ENCODE measurements around the gene KRT25.

Gene KRT25

GRCh38 chr17:40755231-40755630 is at the start of gene KRT25:
Gene KRT25 (minus strand): TSS chr17:40755331. CDS start chr17:40755271, 60 bp downstream.
- TF ChIP-seq GATA3 (IDR thresholded peaks at IDR 0.05; ENCODE audit: low read depth, low read length) (no peak), GATA2 (IDR thresholded peaks at IDR 0.05; ENCODE audit: low read depth, low read length) (no peak)

DNA sequence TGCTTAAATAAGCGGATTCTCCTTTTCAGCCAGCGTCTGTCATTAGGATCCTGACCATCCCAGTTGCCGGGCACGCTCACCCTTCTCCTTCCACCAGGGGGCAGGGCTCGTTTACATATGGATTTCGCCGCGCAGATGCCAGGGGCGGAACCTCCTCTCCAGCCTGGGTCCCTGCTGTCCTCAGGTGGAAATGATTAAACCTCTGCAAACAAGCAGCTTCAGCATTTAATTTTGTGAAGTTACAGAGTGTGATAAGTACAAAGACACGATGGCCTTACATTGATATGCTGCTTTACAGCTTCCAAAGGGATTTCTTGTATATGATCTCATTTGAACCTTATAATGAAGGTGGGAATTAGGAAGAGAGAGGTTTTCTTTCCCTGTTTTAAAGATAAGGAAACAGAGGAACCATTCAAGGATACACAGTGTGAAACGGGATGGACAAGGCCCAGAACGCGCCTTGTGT is 48.5 kb upstream of the KRT25 start:
- TF ChIP-seq GATA3 (IDR thresholded peaks at IDR 0.05; ENCODE audit: low read depth, low read length) (no peak), GATA2 (IDR thresholded peaks at IDR 0.05; ENCODE audit: low read depth, low read length) (no peak)

- TF ChIP-seq GATA2 (IDR thresholded peaks at IDR 0.05; ENCODE audit: low read depth, low read length) (no peak), GATA3 (IDR thresholded peaks at IDR 0.05; ENCODE audit: low read depth, low read length) (no peak)
Observed at GRCh38 chr17:40801157-40801556, 46.0 kb upstream of the KRT25 start.

DNA sequence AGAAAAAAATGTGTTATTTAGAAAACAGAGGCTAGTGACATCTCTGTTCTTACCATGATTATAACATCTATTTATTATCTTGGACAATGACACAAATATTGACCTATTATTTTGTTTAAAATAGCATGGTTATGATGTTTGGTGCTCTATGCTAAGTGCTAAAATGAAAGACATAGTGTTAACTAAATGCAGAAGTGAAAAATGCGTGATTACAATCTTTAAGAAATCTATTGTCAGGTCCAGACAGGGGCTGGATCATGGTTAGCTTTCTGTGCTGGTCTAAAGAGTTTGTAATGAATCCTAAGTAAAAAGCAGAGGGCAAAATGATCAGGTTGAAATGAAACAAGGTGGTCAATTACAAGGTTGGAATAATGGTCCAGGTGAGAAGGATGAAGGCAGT is 45.2 kb upstream of the KRT25 start:
- TF ChIP-seq GATA3 (IDR thresholded peaks at IDR 0.05; ENCODE audit: low read depth, low read length) (no peak), GATA2 (IDR thresholded peaks at IDR 0.05; ENCODE audit: low read depth, low read length) (no peak)

DNA sequence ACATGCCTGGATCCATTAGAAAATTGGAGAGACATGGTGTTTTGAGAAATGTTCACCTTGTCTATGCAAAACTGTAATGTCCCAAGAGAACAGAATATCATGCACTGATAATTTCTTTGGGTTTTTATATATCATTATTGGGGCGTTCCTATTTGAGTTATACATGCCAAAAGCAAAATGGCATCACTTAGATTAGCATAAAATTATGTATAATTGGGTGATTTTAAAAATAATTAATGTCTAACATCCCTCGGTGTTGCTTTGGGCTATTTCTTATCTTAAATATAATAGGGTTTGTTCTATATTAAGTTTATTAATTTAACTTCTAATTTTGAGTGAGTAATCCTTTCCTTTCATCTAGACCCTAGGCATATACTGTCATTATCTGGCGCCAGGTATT is 44.7 kb upstream of the KRT25 start, which contains the start of gene KRT28:
Gene KRT28 (minus strand): TSS at position 101 of the 400 bp plus-strand sequence. CDS start 66 bp downstream, at position 35.
- TF ChIP-seq GATA3 (IDR thresholded peaks at IDR 0.05; ENCODE audit: low read depth, low read length) = no peak
- no peak for TF ChIP-seq GATA2 (IDR thresholded peaks at IDR 0.05; ENCODE audit: low read depth, low read length)

DNA sequence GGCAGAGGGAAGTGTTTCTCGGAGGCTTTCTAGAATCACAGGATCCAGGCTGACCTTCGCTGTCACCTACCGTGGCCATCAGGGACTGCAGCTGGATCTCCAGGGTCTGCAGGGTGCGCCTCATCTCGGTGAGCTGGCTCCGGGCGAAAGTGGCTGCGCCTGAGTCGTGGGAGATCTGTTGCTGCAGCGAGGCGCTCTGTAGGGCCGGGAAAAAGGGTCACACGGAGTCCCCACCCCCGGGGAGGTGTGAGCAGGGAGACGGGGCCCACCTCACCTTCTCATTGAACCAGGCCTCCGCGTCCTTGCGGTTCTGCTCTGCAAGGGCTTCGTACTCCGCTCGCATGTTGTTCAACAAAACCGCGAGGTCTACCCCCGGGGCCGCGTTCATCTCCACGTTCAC is 41.7 kb upstream of the KRT25 start:
- TF ChIP-seq GATA2 (IDR thresholded peaks at IDR 0.05; ENCODE audit: low read depth, low read length) (no peak), GATA3 (IDR thresholded peaks at IDR 0.05; ENCODE audit: low read depth, low read length) (no peak)

DNA sequence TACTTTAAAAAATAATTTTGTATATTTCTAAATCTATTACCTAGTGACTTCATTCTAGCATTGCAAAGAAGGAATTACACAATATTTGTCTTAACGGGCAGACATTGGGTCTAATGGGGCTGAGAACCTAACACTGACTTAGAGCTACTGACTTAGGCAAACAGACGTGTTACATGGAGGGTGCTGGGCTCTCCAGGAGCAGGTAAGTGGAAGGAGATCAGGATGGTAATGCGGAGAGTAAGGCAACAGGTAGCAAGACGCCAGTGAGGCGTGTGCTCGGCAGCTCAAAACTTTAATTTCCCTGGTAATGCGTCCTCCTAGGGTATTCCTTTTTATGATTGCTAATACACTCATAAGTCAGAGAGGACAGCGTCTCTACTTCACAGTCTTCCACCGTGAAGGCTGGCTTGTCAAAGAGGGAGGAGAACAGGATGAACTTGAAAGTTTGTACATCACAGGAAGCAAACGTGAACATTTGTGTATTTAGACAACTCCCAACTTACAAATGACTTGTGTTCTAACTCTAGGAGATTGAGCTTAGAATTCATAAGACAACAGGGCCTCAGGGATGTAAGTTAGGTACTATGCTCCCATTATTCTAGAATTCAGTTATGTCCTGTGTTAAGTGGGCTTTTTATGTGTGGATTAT is 40.0 kb upstream of the KRT25 start:
- TF ChIP-seq GATA2 (IDR thresholded peaks at IDR 0.05; ENCODE audit: low read depth, low read length) (no peak), GATA3 (IDR thresholded peaks at IDR 0.05; ENCODE audit: low read depth, low read length) (no peak)

DNA sequence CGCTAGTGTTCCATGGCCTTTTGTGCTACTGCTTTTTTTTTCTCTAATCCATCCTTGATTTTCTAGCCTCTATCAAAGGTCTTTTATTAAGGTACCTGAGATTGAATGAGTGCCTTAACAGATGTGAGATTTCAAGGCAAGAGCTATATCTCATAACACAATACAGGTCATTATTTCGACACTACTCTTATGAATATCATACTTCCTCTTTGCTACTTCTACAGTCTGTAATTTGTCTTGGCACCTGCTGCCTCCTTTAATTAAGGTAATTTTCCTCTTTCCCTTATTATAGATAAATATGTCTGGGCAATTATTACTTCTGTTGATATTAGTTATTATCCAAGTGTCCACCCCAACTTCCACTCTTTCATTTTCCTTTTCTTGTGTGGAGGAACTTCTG is 39.3 kb upstream of the KRT25 start:
- no peak for TF ChIP-seq GATA3 (IDR thresholded peaks at IDR 0.05; ENCODE audit: low read depth, low read length)
- no peak for TF ChIP-seq GATA2 (IDR thresholded peaks at IDR 0.05; ENCODE audit: low read depth, low read length)

DNA sequence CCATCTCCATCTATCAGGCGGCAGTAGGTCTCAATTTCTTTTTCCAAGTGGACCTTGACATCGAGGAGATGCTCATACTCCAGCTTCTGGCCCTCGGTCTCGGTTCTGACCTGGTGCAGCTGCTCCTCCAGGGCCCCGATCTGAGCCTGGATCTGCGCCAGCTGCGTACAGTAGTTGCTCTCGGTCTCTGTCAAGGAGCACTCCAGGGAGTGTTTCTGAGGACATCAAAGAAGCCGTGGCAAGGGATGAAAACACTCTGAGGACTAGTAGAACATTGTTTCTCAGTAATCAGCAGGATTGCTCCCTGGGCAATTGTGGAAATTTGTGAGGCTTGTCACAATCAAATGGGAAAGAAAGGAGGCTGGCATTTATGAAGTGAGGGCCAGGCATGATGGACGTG is 38.7 kb upstream of the KRT25 start:
- TF ChIP-seq GATA3 (IDR thresholded peaks at IDR 0.05; ENCODE audit: low read depth, low read length) = no peak
- no peak for TF ChIP-seq GATA2 (IDR thresholded peaks at IDR 0.05; ENCODE audit: low read depth, low read length)

- TF ChIP-seq GATA3 (IDR thresholded peaks at IDR 0.05; ENCODE audit: low read depth, low read length) (no peak), GATA2 (IDR thresholded peaks at IDR 0.05; ENCODE audit: low read depth, low read length) (no peak)
Observed at GRCh38 chr17:40791787-40792436, 36.8 kb upstream of the KRT25 start.

- no peak for TF ChIP-seq GATA2 (IDR thresholded peaks at IDR 0.05; ENCODE audit: low read depth, low read length)
- no peak for TF ChIP-seq GATA3 (IDR thresholded peaks at IDR 0.05; ENCODE audit: low read depth, low read length)
Observed at GRCh38 chr17:40791111-40791510, 36.0 kb upstream of the KRT25 start.

GRCh38 chr17:40782450-40782849 is 27.3 kb upstream of the KRT25 start, which contains the start of gene KRT27:
Gene KRT27 (minus strand): TSS chr17:40782550. CDS start chr17:40782493, 57 bp downstream.
- TF ChIP-seq GATA3 (IDR thresholded peaks at IDR 0.05; ENCODE audit: low read depth, low read length) (no peak), GATA2 (IDR thresholded peaks at IDR 0.05; ENCODE audit: low read depth, low read length) (no peak)

DNA sequence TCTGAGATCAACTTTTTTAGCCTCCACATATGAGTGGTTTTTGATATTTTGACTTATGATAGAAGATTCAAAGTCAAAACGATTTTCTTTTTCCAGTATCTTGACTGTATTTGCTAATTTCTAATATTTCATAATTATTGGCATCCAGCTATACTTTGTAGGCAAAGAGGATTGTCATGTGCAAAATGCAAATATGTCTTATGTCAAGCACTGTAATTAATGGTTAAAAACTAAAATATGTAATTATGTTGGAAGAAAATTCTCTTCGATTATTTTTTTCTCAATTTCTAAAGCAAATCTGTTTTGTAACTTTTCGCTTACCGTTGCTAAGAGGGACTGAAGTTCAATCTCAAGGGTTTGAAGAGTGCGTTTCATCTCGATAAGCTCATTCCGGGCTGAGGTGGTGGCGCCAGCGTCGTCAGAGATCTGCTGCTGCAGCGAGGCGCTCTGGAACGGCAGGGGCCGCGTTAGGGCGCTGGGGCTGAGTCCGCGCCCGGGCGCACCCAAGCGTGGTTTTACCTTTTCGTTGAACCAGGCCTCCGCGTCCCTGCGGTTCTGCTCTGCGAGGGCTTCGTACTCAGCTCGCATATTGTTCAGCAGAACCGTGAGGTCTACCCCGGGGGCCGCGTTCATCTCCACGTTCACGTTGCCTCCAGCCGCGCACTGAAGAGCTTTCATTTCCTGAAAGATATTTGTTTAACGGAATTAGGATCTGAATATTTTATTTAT is 24.2 kb upstream of the KRT25 start:
- no peak for TF ChIP-seq GATA2 (IDR thresholded peaks at IDR 0.05; ENCODE audit: low read depth, low read length)
- no peak for TF ChIP-seq GATA3 (IDR thresholded peaks at IDR 0.05; ENCODE audit: low read depth, low read length)

- no peak for TF ChIP-seq GATA2 (IDR thresholded peaks at IDR 0.05; ENCODE audit: low read depth, low read length)
- TF ChIP-seq GATA3 (IDR thresholded peaks at IDR 0.05; ENCODE audit: low read depth, low read length) = no peak
Observed at GRCh38 chr17:40778461-40778860, 23.3 kb upstream of the KRT25 start.

Measured in SH-SY5Y (cell line).